Cerebellar cortex (tissue), 1 donor: ENCODE results near the gene CACNA1C.
"Not testable (repeated sequence)": the region's sequence is repeated elsewhere in the genome, so short reads cannot be mapped to it uniquely, and the experiment has no call there.

Experiments used
- DNase-seq: peaks from one replicate; pipeline ENCODE4 v3.0.0-alpha.2; 2015; ENCODE audit warnings: low spot score

The CACNA1C gene

DNA sequence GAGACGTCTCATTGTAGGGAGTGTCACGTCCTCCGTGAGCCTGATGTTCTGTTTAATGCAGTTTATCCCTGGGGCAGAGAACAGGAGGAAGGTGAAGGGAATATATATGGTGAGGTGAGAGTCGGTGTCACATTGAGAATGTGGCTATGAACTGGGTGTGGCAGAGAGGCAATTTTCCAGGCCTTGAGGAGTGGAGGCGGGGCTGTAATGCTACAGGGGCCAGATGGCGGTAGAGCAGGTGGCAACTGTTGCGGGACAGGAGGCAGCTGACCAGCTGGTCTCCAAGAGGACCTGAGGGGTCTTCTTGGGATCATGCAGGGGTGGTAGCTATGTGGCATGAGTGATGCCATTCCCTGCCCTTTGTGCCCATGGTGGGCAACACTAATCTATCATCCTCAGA, 59.6 kb downstream of the CACNA1C start:
- DNase-seq, result peak; percentile 41

- DNase-seq, result peak; percentile 94
Observed at GRCh38 chr12:2113119-2113912, 60.5 kb downstream of the CACNA1C start.

GRCh38 chr12:2114071-2114470, 61.3 kb downstream of the CACNA1C start:
- DNase-seq, result no peak

DNA sequence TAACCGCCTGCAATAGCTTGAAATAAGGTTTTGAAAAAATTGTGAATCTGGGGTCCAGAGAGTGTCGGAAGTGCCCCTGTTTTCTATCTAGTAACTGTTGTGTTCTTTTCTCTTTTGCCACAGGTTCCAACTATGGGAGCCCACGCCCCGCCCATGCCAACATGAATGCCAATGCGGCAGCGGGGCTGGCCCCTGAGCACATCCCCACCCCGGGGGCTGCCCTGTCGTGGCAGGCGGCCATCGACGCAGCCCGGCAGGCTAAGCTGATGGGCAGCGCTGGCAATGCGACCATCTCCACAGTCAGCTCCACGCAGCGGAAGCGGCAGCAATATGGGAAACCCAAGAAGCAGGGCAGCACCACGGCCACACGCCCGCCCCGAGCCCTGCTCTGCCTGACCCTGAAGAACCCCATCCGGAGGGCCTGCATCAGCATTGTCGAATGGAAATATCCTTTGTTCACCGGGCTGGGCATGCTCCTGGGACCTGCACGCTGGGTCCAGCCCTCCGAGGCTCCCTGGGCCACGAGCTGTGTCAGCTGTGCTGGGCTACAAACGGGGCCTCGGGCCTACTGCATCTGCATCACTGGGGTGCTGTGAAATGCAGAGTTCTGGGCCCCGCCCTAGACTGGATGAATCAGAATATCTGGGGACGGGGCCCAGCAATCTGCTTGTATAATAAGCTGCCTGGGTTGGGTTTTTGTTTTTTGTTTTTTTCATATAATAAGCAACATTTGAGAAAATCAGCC, 62.5 kb downstream of the CACNA1C start:
- DNase-seq, result no peak

DNA sequence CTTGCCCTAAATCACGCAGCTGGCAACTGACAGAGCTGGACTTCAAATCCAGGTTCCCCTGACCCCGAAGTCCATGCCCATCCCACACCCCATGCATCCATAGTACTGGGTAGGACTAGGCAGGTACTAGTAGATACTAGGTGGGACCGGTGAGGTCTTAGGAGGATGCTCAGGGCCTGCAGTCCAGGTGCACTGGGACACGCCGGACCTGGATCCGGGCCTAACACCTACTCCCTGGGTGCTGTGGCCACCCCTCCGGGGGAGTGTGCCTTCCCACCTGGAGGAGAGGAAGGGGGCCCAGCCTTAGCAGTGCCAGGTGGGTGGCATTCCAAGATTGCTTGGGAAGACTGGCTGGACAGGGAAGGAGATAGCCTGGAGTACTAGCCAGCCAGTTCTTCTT, 64.8 kb downstream of the CACNA1C start:
- DNase-seq, result no peak

GRCh38 chr12:2118061-2118460, 65.3 kb downstream of the CACNA1C start:
- DNase-seq, result no peak

- DNase-seq, result no peak
Observed at GRCh38 chr12:2118481-2119255, 65.9 kb downstream of the CACNA1C start.

DNA sequence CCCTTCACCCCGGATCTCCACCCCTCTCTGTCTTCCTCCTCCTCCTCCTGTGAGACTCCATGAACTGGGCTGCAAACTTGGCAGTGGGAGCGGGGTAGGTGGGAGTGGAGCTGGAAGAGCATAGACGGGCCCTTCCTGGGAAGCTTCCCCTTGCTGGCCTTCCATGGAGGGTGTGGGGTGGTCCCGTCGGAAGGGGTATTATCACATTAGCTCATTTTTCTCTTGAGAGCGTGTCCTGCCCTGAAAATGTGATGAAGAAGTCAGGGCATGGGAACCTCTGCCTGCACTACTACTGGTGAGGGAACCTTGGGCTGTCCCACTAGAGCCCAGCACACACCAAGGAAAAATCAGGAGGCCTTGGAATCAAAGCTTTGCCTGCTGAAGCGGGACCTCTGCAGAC, 66.5 kb downstream of the CACNA1C start:
- DNase-seq, result no peak

DNA sequence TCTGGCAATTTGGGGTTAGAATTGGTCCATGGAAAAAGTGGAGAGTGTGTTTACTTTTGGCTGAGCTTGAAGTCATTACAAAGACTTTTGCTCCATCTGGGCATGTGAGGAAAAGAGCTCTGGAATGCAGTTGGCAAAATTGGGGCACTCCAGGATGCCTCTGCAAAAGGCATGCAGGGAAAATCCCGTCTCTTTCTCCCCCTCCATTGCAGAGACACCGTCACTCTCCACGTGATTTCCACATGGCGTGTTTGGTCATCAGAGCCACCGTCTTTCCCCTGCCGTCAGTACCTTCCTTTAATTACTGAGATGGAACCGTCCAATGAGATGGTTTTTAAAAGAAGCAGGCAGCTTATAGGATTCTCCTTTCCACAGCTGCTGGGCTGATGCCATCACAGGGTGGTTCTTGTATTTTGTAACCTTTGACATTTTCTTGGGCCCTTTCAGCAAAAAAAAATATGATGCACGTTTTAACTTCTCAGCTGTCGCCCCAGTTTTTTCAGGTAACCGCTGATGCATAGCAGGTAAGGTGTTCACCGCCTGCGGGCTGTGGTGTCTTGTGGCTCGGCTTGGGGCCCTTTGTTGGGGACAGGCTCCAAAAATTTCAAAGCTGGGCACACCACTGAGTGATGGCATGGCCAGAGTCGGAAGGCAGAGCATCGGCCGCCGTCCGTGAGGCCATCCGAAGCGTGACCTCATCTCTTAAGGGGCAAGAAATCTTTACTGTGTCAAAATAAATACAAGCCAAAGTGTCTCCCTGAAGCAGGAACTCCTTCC, 68.4 kb downstream of the CACNA1C start:
- DNase-seq, result no peak

GRCh38 chr12:2124466-2125023, 71.8 kb downstream of the CACNA1C start:
- peak; percentile 44 for DNase-seq

- DNase-seq, result no peak
Observed at GRCh38 chr12:2125651-2126522, 73.1 kb downstream of the CACNA1C start.

DNA sequence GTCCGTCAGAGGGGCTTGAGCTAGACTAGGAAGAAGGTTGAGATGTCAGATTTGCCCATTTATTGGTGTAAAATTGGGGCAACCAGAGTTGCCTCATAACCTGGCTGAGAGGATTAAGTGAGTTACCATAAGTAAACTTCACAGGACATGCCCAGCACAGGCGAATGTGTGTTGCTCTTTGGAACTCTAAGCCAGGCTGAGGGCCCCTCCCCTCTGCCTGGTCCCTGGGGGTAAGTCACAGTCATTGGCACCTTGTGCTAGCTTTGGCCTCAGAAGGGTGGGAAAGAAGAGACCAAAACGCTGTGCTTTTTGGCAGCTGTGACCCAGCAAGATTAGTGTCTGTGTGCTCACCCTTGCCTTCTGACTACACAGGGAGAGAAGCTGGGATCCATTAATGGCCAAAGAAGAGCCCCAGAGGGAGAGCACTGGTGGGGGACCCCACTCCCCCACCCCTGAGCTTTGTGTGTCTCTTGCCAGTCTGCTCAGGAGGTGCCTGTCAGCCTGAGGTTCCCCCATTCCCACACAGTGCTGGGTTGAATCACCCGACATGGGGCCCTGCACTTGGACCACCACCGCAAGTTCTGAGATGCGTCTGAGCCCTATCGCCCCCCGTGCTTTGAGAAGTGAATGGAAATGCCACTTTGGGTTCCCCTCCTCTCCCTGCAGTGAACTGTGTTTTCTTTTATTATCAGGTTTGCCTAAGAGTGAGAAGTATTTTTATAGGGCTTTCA, 74.1 kb downstream of the CACNA1C start:
- no peak for DNase-seq

GRCh38 chr12:2129076-2129475, 76.3 kb downstream of the CACNA1C start:
- no peak for DNase-seq

- not testable (repeated sequence) for DNase-seq
Observed at GRCh38 chr12:2135661-2136418, 83.1 kb downstream of the CACNA1C start.

GRCh38 chr12:2136901-2137300, 84.1 kb downstream of the CACNA1C start:
- DNase-seq, result no peak

GRCh38 chr12:2137711-2138110, 84.9 kb downstream of the CACNA1C start:
- DNase-seq, result no peak

DNA sequence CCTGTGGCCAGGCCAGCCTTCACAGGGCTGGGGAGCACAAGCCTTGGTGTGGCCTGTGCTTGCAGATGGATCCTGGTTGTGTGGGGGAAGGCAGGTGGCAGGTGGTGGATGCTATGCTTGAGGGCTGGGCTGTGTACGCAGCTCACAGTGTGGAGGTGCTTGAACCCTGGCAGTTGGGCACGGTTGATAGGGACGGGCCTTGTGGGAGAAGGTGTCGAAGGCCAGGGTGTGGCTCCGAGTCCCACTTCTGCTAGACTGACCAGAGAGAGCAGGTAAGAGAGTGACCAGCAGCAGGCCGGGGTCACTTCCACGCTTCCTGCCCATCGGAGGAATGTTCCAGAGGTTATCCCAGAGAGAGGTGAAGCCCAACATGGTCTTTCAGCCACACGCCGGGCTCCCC, 85.5 kb downstream of the CACNA1C start:
- DNase-seq, result no peak

GRCh38 chr12:2138871-2139308, 86.1 kb downstream of the CACNA1C start:
- no peak for DNase-seq

DNA sequence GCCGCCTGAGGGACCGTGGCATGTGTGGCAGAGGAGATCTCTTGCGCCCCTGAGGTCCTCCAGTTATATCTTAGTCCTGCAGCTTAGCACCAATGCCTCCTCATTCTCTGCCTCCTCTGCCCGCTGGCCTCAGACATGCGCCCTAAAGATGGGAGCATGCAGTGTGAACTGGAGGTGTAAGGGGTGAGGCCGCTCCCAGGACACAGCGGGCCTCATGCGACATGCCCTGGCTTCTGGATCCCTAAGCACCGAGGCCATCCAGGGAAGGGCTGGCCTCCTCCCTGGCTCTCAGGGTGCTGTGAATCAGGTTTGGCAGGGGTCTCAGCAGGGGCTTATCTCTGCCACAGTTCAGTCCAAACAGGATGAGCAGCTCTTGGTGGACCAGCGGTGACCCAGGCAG, 86.9 kb downstream of the CACNA1C start:
- DNase-seq, result no peak
